Esophagus muscularis mucosa (tissue), 4 donors: ENCODE measurements around the gene ARID5A. TPM values are rescaled to one million over a fixed set of nuclear protein-coding genes. Genes with fewer than 3 reads are reported as not detected.
"Not testable (repeated sequence)": the region's sequence is repeated elsewhere in the genome, so short reads cannot be mapped to it uniquely, and the experiment has no call there.

ENCODE experiments used
- DNase-seq: peaks from one replicate; pipeline ENCODE4 v3.0.0-alpha.2; 2017; ENCODE audit errors: extremely low spot score
- H3K27ac ChIP-seq, 4 donors: fragments of 200-600 bp; sonication (generic); replicated peaks in 1 of 4; 1 replicate in 3 of 4; 2 replicates in 1 of 4; pipeline ENCODE4 v1.5.1; 2016 to 2019; ENCODE audit warnings: mild to moderate bottlenecking in 1 of 4
- H3K27me3 ChIP-seq, 4 donors: fragments of 200-600 bp; sonication (generic); one replicate each; pipeline versions ENCODE4 v1.5.1 to v1.6.0; 2016 to 2019
- H3K36me3 ChIP-seq, 4 donors: fragments of 200-600 bp; sonication (generic); one replicate each; pipeline ENCODE4 v1.5.1; 2016 to 2019
- H3K4me1 ChIP-seq, 4 donors: fragments of 200-600 bp; sonication (generic); one replicate each; pipeline ENCODE4 v1.5.1; 2016 to 2019
- H3K4me3 ChIP-seq, 4 donors: fragments of 200-600 bp; sonication (generic); 1 replicate in 2 of 4; 2 replicates in 2 of 4; pipeline ENCODE4 v1.5.1; 2016 to 2019; ENCODE audit warnings: mild to moderate bottlenecking in 4 of 4, moderate library complexity in 1 of 4
- H3K9me3 ChIP-seq, 4 donors: fragments of 200-600 bp; sonication (generic); 1 replicate in 3 of 4; 2 replicates in 1 of 4; pipeline ENCODE4 v1.5.1; 2016 to 2019
- EP300 ChIP-seq: sonication (generic); formaldehyde crosslinking; IDR thresholded peaks from one replicate; pipeline ENCODE4 v1.6.1; 2017; ENCODE audit warnings: antibody characterized with exemption
- POLR2A ChIP-seq: fragments of 450-650 bp; IDR thresholded peaks from one replicate; pipeline ENCODE4 v1.6.1; 2017; ENCODE audit warnings: antibody characterized with exemption, moderate library complexity, mild to moderate bottlenecking, low read depth
- POLR2AphosphoS5 ChIP-seq, 2 donors: sonication (generic); formaldehyde crosslinking; IDR thresholded peaks; one replicate each; pipeline ENCODE4 v1.6.1; 2017; ENCODE audit warnings: antibody characterized with exemption in 2 of 2
- WGBS: methylation state at CpG from one replicate; pipeline ENCODE4 v1.1.5; 2018; 5-methylcytosine and 5-hydroxymethylcytosine counted together
- intact Hi-C: fragments of 100-400 bp; cut with DNase I; formaldehyde crosslinking; loops from one replicate; pipeline ENCODE4 v1.15.1; 2023
- total RNA-seq, 4 donors: library from RNA; depleted of rRNA; stranded (reverse); fragments of >200 nt; gene quantifications; one replicate each; pipeline versions ENCODE4 v1.1.0 to v1.2.1, GENCODE V29; 2016
- TF ChIP-seq, protein P1 (sequence below), 3 experiments: fragments of 200-600 bp in 2 of 3; fragments of 450-650 bp in 1 of 3; sonication (generic) in 2 of 3; IDR thresholded peaks; one replicate each; pipeline ENCODE4 v1.5.1; 2017 to 2019; ENCODE audit warnings: antibody characterized with exemption in 3 of 3, mild to moderate bottlenecking in 2 of 3, moderate library complexity in 1 of 3

The ARID5A gene
- total RNA-seq, 4 donors from 2014 or later: 26.2 to 238 (median 70.7) TPM

DNA sequence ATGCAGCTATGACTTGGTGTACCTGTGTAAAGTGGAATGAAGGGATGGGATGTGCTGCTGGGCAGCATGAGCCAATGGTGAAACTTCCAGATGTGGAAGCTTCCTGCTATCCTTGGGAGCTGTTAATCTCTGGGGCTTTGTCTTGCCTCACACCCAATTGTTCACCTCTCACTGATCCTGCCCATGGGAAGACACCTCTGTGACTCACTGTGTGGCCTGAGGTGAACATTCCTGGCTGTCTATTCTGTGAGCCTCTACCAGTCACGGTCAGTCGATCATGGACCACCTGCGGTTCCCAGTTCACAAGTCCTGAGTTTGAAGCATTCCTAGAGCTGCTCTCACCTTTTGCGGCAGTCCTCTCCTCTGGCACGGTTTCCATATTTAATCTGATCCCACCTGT, 43.5 kb upstream of the ARID5A start:
- intact Hi-C loops: no loop called here
- DNase-seq: no peak
- Histone ChIP-seq H3K27me3 (no peaks in the 10 kb centered on the region), H3K9me3 (peaks cover 0 to 15% (median 0%) of the 10 kb centered on the region in 4 donors), H3K4me1 (no peaks in the 10 kb centered on the region), H3K4me3 (no peak overlapping the region), H3K36me3 (no peaks in the 10 kb centered on the region), H3K27ac (no peak overlapping the region)
- TF ChIP-seq POLR2A (no peak), EP300 (no peak), POLR2AphosphoS5 (IDR thresholded peaks at IDR 0.05) (no peak)
- TF ChIP-seq, protein P1, sequence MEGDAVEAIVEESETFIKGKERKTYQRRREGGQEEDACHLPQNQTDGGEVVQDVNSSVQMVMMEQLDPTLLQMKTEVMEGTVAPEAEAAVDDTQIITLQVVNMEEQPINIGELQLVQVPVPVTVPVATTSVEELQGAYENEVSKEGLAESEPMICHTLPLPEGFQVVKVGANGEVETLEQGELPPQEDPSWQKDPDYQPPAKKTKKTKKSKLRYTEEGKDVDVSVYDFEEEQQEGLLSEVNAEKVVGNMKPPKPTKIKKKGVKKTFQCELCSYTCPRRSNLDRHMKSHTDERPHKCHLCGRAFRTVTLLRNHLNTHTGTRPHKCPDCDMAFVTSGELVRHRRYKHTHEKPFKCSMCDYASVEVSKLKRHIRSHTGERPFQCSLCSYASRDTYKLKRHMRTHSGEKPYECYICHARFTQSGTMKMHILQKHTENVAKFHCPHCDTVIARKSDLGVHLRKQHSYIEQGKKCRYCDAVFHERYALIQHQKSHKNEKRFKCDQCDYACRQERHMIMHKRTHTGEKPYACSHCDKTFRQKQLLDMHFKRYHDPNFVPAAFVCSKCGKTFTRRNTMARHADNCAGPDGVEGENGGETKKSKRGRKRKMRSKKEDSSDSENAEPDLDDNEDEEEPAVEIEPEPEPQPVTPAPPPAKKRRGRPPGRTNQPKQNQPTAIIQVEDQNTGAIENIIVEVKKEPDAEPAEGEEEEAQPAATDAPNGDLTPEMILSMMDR (IDR thresholded peaks at IDR 0.05): no peak
- 84% methylated on average over 5 of the region's 5 CpGs for WGBS

DNA sequence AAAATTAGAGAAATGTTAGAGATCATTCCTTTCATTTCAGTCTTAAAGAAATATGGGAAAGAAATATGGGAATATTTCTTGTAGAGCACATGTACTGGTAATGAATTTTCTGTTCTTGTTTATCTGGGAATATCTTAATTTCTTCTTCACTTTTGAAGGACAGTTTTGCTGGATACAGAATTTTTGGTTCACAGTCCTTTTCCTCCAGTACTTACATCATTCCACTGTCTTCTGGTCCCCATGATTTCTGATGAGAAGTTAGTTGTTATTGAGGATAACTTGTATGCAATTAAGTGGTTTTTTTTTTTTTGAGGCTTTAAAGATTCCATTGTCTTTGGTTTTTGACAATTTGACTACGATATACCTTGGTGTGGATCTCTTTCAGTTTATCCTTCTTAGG, 42.4 kb upstream of the ARID5A start:
- H3K4me1 ChIP-seq: no peaks in the 10 kb centered on the region
- no peak for TF ChIP-seq EP300
- TF ChIP-seq, protein P1 (IDR thresholded peaks at IDR 0.05): no peak
- TF ChIP-seq POLR2AphosphoS5 (IDR thresholded peaks at IDR 0.05): no peak
- TF ChIP-seq POLR2A: no peak
- no peaks in the 10 kb centered on the region for H3K27me3 ChIP-seq
- DNase-seq: no peak
- no peak overlapping the region for H3K4me3 ChIP-seq
- no peaks in the 10 kb centered on the region for H3K36me3 ChIP-seq
- intact Hi-C loops: no loop called here
- H3K9me3 ChIP-seq: peaks cover 0 to 15% (median 0%) of the 10 kb centered on the region in 4 donors
- no peak overlapping the region for H3K27ac ChIP-seq
- 95% methylated on average over 1 of the region's 1 CpG for WGBS

DNA sequence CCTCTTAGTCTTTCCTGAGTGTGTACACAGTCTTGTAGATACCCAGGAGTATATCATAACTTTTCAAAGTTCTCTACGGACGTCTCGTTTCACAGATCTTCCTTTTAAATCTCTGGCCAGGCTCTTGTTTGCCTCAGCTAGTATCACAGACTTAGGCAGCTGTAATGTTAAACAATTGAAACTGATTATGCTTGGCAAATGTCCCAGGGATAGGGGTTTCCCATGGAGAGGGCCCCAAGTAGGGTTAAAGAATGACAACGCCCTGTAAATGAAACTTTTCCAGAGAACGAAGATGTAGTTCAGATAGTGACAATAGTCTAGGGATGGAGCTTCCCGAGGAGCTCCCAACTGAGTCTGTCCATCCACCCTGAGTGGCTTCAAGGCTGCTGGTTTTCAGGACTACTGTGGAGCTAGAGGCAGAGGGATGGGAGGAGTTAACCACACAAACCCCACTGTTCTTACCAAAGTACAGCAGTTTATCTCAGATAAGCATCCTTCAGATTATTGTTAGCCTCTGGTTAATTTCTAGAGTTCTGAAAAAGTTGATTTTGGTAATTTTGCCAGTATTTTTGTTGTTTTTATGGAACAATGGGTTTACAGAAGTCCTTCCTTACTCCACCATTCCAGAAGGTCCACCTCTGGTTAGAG, 40.4 kb upstream of the ARID5A start:
- no peak overlapping the region for H3K27ac ChIP-seq
- DNase-seq: no peak
- H3K36me3 ChIP-seq: no peaks in the 10 kb centered on the region
- H3K4me1 ChIP-seq: peaks cover 0 to 8% (median 5%) of the 10 kb centered on the region in 4 donors
- TF ChIP-seq EP300 (no peak), POLR2A (no peak), POLR2AphosphoS5 (IDR thresholded peaks at IDR 0.05) (no peak)
- TF ChIP-seq, protein P1 (IDR thresholded peaks at IDR 0.05): no peak
- no peak overlapping the region for H3K4me3 ChIP-seq
- 65% methylated on average over 6 of the region's 6 CpGs for WGBS
- peaks cover 0 to 16% (median 4%) of the 10 kb centered on the region in 4 donors for H3K27me3 ChIP-seq
- intact Hi-C loops: no loop called here
- H3K9me3 ChIP-seq: peaks cover 0 to 9% (median 0%) of the 10 kb centered on the region in 4 donors

DNA sequence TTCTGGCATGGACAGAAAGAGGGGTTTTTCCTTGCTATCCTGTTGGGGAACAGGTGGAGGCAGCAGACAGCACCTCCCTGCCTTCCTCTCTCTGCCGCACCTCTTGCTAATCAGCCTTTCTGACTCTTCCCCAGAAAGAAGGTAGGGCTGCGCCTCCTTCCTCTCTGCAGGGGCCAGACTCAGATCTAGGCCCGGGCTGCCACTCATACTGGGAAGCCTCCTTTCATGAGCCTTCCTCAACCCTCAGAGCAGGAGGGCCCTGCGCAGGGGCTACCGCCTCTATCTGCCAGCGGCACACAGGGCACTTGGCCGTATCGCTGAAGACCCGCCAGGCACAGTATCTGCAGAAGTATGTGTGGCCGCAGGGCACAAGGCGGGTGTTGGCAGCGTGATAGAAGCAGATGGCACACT, 38.5 kb upstream of the ARID5A start:
- H3K9me3 ChIP-seq: peaks cover 0 to 9% (median 0%) of the 10 kb centered on the region in 4 donors
- no peak for TF ChIP-seq POLR2AphosphoS5 (IDR thresholded peaks at IDR 0.05)
- TF ChIP-seq, protein P1 (IDR thresholded peaks at IDR 0.05): no peak
- TF ChIP-seq POLR2A: no peak
- no peak for TF ChIP-seq EP300
- no peak overlapping the region for H3K27ac ChIP-seq
- WGBS: 86% methylated on average over 10 of the region's 12 CpGs
- intact Hi-C loops: no loop called here
- no peaks in the 10 kb centered on the region for H3K36me3 ChIP-seq
- H3K4me3 ChIP-seq: no peak overlapping the region
- DNase-seq: no peak
- H3K4me1 ChIP-seq: peaks cover 0 to 18% (median 16%) of the 10 kb centered on the region in 4 donors
- H3K27me3 ChIP-seq: peaks cover 0 to 35% (median 4%) of the 10 kb centered on the region in 4 donors

DNA sequence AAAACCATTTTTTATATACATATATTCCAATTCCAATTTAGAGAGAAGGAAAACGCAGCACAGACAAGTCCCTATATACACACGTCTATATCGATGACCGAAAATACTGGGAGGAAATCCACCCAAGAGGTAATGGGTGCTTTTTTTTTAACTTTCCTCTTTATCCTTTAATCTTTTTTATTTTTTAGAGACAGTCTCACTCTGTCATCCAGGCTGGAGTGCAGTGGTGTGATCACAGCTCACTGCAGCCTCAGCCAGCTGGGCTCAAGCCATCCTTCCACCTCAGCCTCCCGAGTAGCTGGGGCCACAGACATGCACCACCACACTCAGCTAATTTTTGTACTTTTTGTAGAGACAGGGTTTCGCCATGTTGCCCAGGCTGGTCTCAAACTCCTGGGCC, 37.9 kb upstream of the ARID5A start:
- H3K9me3 ChIP-seq, H3K4me3 ChIP-seq, intact Hi-C loops, H3K27ac ChIP-seq, DNase-seq, H3K36me3 ChIP-seq: not testable (repeated sequence)
- H3K27me3 ChIP-seq: peaks cover 0 to 36% (median 4%) of the 10 kb centered on the region in 4 donors
- WGBS: 89% methylated on average over 6 of the region's 6 CpGs
- peaks cover 0 to 18% (median 16%) of the 10 kb centered on the region in 4 donors for H3K4me1 ChIP-seq
